Right renal cortex interstitium (tissue), 3 donors: ENCODE results near the gene FXYD4. TPM values are rescaled to one million over a fixed set of nuclear protein-coding genes. Genes with fewer than 3 reads are reported as not detected.

Experiments
- DNase-seq, 3 donors: peaks; one replicate each; pipeline ENCODE4 v3.0.0-alpha.2; 2013; ENCODE audit warnings: low read depth in 3 of 3, low spot score in 2 of 3
- polyA plus RNA-seq, 3 donors: library from polyadenylated mRNA; unstranded; fragments of 120-200 nt; gene quantifications; one replicate each; pipeline ENCODE4 v1.2.1, GENCODE V29; 2013; ENCODE audit not compliant: insufficient read length in 3 of 3

FXYD4 gene
- polyA plus RNA-seq, 3 donors, result 0.71 TPM; not detected in 2

DNA sequence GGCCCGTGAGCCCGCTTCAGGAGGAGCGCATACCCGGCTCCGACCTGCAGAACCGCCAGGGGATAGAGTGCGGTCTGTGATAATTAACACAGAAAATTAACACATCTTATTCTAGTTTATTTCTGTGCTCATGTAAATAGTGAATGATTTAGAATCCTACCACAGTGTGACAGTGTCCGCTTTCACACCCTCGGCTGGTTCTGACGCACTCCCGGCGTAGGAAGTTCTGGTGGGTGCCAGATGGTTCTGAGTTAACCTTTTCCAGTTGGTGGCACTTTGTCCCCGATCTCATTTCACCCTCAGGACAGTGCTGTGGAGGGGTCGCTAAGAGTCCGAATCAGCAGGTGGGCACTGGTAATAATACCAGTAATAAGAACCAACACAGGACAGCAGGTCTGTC is 28.3 kb upstream of the FXYD4 start:
- no peak for DNase-seq

- no peak for DNase-seq
These were observed 27.4 kb upstream of the FXYD4 start for GRCh38 chr10:43344051-43344450.

DNA sequence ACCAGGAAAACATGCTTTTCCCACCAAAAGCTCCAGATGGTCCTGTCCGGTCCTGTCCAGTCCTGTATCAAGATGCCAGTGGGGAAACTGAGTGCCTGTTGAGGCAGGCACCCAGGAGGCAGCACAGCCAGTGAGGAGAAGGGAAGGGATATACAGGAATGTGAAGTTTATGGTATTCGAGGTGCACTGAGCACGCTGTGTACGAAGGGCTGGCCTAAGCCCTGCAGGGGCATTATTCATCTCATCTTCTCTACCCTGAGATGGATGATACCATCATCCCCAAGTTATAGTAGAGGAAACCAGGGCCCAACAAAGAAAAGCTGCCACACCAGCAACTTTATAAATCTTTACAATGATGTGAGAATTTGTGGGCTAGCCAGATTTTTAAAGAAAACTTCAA is 23.4 kb upstream of the FXYD4 start:
- no peak for DNase-seq

DNA sequence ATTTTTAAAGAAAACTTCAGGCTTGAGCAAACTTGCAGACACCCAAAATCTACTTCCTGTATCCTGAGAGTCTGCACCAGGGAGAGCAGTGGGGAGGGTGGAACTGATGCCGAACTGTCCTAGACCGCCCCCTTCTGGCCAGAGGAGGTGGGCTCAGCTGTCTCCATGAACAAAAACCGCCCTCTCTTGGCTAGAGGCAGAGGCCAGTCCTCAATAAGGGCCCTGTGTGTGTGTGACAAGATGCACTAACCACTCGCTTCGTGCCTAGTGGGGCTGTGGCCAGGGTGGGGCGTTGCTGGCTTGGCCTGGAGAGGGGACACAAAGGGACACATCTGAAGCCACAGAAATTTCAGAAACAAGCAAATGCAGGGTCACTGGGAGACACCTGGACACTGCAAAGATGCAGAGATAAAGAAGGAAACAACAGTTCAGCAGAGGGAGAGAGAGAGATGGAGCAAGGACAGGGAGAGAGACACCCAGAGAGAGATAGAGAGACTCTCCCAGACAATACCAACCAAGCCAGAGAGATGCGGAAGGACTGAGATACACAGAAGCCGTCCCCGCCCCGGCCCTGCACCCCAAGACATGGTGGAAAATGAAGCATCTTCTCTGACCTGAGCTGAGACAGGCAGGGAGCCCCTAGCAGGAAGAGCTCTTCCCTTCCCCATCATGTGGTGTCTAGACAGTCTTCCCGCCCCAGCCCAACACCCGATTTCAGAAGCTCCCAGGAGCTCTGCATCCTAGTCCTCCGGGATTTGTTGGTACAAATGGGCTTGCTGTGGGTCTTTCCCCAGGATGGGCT is 22.7 kb upstream of the FXYD4 start:
- DNase-seq, result peak; percentile 68 to 73 (median 69)

DNA sequence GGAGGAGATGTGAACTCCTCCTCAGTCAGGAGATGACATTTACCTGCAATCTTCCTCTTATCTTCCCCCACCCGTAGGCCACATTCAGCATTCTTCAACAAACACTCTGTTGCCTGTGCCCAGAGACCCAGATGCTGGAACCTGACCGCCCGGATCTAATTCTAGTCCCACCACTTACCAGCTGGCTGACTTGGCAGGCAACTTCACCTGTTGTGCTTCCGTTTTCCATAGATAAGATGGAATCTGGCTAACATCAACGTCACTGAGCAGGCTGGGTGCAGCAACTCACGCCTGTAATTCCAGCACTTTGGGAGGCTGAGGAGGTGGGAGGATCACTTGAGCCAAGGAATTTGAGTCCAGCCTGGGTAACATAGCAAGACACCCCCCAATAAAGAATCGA is 21.3 kb upstream of the FXYD4 start:
- no peak for DNase-seq

GRCh38 chr10:43350686-43351085 is 20.8 kb upstream of the FXYD4 start:
- DNase-seq, result no peak

GRCh38 chr10:43351301-43351700 is 20.1 kb upstream of the FXYD4 start:
- no peak for DNase-seq

DNA sequence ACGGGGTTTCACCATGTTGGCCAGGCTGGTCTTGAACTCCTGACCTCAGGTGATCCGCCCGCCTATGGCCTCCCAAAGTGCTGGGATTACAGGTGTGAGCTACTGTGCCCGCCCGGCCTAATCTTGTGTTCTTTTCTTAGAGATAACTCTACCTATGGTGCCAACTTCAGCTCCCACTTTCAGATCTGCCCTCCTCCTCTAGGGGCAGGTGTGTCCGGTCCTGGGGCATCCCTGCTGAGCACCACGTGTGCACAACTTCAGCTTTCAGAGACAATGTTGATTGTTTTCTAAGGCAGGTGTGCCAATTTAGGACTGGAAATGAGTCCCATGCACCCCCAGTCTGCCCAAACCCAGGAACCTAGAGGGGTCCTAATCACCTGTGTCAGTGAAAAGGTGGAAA is 18.5 kb upstream of the FXYD4 start:
- DNase-seq, result no peak

DNA sequence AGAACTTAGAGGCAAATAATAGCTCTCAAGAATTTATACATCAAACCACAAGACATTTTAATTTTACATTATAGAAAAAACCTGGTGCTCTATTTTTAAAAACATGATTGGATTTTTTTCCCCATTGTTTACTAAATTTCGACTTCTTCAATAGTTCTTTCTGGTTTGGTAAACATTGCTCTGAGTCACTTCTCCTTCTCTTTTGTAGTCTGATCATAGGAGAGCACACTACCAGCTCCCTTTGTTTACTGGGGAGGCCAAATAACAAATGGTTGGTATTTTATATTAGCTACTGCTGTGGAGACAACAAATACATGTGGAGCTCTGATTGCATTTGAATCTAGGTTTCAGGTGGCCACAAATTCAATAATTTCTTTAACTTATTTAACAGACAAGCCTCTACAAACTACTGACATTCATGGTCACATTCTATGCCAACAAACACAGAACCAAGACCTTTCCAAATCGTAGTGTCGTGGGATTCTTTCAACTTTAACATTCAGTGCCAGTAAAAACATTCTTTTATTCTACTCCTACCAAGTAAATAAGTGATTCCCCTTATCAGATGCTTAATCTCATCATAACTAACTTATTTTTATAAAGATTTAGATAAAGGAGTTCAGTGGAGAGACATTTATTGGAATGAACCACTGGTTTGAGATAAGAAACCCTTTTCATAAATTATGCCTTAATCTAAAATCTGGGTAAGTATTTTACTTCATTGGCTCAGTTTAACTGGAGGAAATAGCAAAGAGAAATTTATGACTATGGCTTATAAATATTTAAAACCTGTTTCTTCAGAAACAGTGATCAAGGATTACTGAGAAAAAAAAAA is 17.7 kb upstream of the FXYD4 start:
- no peak for DNase-seq

DNA sequence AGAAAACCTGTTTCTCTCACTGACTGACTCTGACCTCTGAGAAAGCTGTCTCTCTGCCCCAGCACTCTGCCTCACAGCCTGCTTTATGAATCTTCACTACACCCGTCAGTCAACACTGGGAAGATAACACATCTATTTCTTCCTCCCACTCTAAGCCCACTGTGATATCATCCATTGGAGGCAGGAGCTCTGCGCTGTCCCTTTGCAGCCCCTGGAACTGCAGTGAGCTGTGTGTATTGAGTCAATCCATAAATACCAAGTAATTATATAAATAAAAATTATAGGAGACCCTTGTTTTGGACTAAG is 17.2 kb upstream of the FXYD4 start:
- DNase-seq, result no peak

GRCh38 chr10:43354879-43355380 is 16.5 kb upstream of the FXYD4 start:
- no peak for DNase-seq

GRCh38 chr10:43355749-43356371 is 15.6 kb upstream of the FXYD4 start:
- no peak for DNase-seq

GRCh38 chr10:43360086-43360485 is 11.3 kb upstream of the FXYD4 start:
- DNase-seq, result no peak

DNA sequence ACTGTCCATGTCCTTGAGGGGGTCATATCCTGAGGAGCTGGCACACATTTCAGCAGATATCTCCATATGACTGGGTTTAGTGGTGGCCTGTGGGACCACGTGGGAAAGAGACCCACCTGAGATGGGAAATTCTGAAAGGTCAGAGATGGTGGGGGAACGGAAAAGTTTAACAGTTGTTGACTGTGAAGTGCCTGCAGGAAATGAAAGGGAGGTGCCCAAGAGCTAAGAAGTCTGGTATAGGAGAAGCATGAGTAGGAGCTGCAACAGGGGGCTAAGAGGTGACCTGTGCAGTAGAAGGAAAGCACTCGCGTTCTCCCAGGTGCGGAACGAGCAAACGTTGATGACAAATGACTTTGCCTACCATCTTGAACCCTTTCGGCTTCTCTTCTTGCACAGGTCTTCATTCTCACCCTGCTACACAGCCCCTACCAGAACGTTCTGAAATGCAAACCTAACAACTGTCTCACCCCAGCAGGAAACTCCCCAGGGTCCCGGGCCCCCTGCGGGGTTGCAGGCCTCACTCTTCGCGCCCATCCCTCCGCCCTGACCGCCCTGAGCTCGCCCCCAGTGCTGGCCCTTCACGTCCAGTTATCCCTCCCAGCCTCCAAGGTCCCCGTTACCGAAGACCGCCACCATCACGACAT is 9.8 kb upstream of the FXYD4 start:
- DNase-seq, result no peak

- peak; percentile 89 to 93 (median 90) for DNase-seq
These were observed 9.1 kb upstream of the FXYD4 start for GRCh38 chr10:43362191-43362839.

GRCh38 chr10:43365001-43365400 is 6.4 kb upstream of the FXYD4 start:
- DNase-seq, result no peak

DNA sequence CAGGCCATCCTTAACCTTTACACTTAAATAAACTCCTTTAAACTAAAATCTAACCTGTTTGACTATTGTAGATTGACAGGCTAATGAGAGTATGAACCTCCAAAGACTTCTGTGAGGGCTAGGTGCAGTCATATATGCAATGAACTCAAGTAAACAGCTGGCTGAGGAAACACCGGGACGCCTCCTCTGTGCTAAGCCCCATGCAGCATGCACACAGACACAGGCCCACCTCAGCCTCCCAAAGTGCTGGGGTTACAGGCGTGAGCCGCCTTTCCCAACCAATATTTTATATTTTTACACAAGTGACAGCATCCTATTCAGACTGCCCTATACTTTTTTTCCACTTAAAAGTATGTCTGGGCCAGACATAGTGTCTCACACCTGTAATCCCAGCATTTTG is 1.5 kb upstream of the FXYD4 start:
- DNase-seq, result no peak

DNA sequence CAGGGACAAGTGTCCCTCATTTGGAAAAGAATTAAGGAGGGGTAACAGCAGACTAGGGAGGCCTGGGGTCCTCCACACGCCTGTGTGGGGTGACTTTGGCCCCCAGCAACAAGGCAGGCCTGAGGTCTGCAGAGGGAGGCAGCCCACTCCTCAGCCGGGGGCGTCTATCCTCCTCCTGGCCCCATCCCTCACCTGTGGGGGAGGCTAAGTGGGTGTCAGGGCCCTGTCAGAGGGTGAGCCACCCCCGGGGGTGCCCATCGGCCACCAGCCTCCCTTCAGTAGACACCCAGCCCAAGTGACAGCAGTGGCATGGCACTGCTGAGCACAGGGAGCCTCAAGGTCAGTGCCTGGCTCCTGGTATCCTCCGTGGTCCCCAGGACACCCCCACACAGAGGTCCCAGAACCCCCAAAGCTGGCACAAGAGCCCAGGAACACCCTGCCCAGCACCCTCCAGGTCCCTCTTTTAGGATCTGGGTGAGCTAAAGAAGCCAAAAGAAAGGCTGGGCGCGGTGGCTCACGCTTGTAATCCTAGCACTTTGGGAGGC is 693 bp upstream of the FXYD4 start:
- DNase-seq, result no peak

DNA sequence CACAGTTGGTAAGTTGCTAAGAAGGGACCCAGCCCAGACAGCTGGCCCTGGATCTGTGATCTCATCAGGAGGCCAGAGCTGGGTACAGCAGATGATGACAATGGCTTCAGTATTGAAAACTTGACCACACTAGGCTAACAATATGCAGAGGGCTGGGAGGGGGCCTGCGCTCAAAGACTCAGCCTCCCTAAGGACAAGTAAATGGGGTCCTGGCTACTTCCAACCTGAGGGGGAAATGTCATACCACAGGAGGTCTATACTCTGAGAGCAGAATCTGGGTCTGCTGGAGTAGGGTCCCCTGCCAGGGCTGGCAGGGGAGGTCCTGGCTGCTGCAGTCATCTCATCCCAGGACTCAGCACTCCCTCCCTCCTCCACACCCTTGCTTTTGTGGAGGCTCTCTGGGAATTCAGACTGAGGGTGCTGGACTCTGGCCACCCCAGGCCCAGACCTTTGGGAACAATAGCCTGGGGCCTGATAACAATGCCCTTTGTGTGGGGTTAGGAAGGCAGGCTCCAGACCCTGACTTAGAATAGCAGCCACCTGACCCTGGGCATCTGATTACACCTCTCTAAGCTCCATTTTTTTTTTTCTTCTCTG is 1.4 kb downstream of the FXYD4 start:
- DNase-seq, result no peak

GRCh38 chr10:43373461-43373860 is 2.0 kb downstream of the FXYD4 start:
- no peak for DNase-seq
